SK-N-MC (cell line): Measurements from ENCODE around the gene WIPF3.

Experiments used
- EZH2 ChIP-seq: fragments of 200-600 bp; sonication (generic); IDR thresholded peaks from one replicate; pipeline ENCODE4 v1.6.1; 2017; ENCODE audit warnings: antibody characterized with exemption
- FOXP2 ChIP-seq: optimal IDR thresholded peaks from 2 replicates; pipeline ENCODE3; 2011; ENCODE audit warnings: mild to moderate bottlenecking, moderate library complexity; ENCODE audit not compliant: insufficient read depth; ENCODE audit errors: extremely low read length, control extremely low read depth
- POLR2AphosphoS5 ChIP-seq: IDR thresholded peaks from 2 replicates; pipeline ENCODE4 v1.6.1; 2012; ENCODE audit warnings: mild to moderate bottlenecking, low read depth, low read length, borderline replicate concordance

DNA sequence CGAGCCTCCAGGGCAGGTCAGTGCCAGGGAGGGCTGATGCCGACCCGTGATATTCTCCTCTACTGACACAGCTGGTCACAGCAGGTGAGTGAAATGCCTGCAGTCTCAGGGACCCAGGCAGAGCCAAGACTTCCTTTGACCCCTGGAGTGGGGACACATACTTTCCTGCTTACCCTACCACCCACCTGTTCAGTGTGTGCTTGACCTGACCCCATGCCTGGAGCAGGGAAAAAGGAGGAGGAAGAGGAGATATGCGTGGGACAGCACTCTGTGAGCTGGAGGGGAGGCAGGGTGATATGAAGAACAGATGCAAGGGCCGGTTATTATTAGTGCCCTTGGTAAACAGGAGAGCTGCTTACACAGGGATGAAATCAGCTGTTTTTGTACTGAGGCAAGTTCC, 40.8 kb upstream of the WIPF3 start:
- TF ChIP-seq POLR2AphosphoS5: no peak
- no peak for TF ChIP-seq EZH2
- TF ChIP-seq FOXP2: no peak
